Transverse colon (tissue), 4 donors: Measurements from ENCODE around the gene YTHDF1. TPM values are rescaled to one million over a fixed set of nuclear protein-coding genes. Genes with fewer than 3 reads are reported as not detected.

Source experiments
- DNase-seq: peaks from one replicate; pipeline ENCODE4 v3.0.0-alpha.2; 2019
- H3K27ac ChIP-seq, 4 donors: fragments of 200-600 bp; sonication (generic); 2 replicates each; pipeline ENCODE4 v1.5.1; 2016 to 2018; ENCODE audit warnings: inconsistent platforms in 4 of 4
- H3K27me3 ChIP-seq: fragments of 200-600 bp; sonication (generic); 2 replicates; pipeline ENCODE4 v1.5.1; 2017; ENCODE audit warnings: inconsistent platforms
- H3K36me3 ChIP-seq, 4 donors: fragments of 200-600 bp; sonication (generic); 2 replicates each; pipeline ENCODE4 v1.5.1; 2017 to 2019; ENCODE audit warnings: inconsistent platforms in 4 of 4
- H3K4me1 ChIP-seq, 4 donors: fragments of 200-600 bp; sonication (generic); 2 replicates each; pipeline ENCODE4 v1.5.1; 2017 to 2020; ENCODE audit warnings: inconsistent platforms in 4 of 4
- H3K4me3 ChIP-seq, 4 donors: fragments of 200-600 bp; sonication (generic); 1 replicate in 1 of 4; 2 replicates in 3 of 4; pipeline versions ENCODE4 v1.5.1 to v1.6.1; 2017 to 2019; ENCODE audit warnings: inconsistent platforms in 4 of 4
- H3K9me3 ChIP-seq, 2 donors: fragments of 200-600 bp; sonication (generic); 2 replicates each; pipeline ENCODE4 v1.5.1; 2017 to 2019; ENCODE audit warnings: inconsistent platforms in 2 of 2
- CTCF ChIP-seq, 5 experiments: fragments of 200-600 bp in 3 of 5; fragments of 450-650 bp in 2 of 5; sonication (generic) in 3 of 5; IDR thresholded peaks; 1 replicate in 2 of 5; 2 replicates in 3 of 5; pipeline ENCODE4 v1.5.1; 2016 to 2017; ENCODE audit warnings: antibody characterized with exemption in 5 of 5, inconsistent platforms in 3 of 5, mild to moderate bottlenecking in 2 of 5, moderate library complexity in 1 of 5
- EP300 ChIP-seq: sonication (generic); formaldehyde crosslinking; IDR thresholded peaks from one replicate; pipeline ENCODE4 v1.6.1; 2017; ENCODE audit warnings: antibody characterized with exemption, low read depth
- POLR2A ChIP-seq: fragments of 450-650 bp; IDR thresholded peaks from one replicate; pipeline ENCODE4 v1.6.1; 2016; ENCODE audit warnings: antibody characterized with exemption, mild to moderate bottlenecking, moderate library complexity
- POLR2AphosphoS5 ChIP-seq, 3 donors: sonication (generic); formaldehyde crosslinking; IDR thresholded peaks; one replicate each; pipeline ENCODE4 v1.6.1; 2016; ENCODE audit warnings: antibody characterized with exemption in 3 of 3
- WGBS, 2 donors: methylation state at CpG; one replicate each; pipeline ENCODE4 v1.1.5; 2018; ENCODE audit warnings: low coverage in 1 of 2; 5-methylcytosine and 5-hydroxymethylcytosine counted together
- in situ Hi-C, 4 donors: fragments of 200-750 bp; cut with MboI; loops; one replicate each; pipeline versions ENCODE4 v1.15.0 to v1.15.1; 2017; ENCODE audit warnings: low sequenced_read_pairs in 3 of 4, low pct_ligation_motif_present in 1 of 4, low pct_unique_long_range_greater_than_20kb in 1 of 4
- intact Hi-C: fragments of 100-400 bp; cut with DNase I; formaldehyde crosslinking; loops from one replicate; pipeline ENCODE4 v1.15.1; 2023; ENCODE audit warnings: low total_unique reads
- total RNA-seq, 4 donors: library from RNA; depleted of rRNA; stranded (reverse); fragments of >200 nt; gene quantifications; one replicate each; pipeline ENCODE4 v1.1.0, GENCODE V29; 2016

YTHDF1 gene
- total RNA-seq, 4 donors from 2014 or later = 29.4 to 35.2 (median 32.9) TPM

- WGBS, 2 donors = 40% methylated on average over 8 of the region's 8 CpGs; no CpG with 5 or more reads in 1 of the 2 donors
- intact Hi-C loops = no loop called here
- in situ Hi-C loops = no loop called here
- no peak overlapping the region for H3K27ac ChIP-seq
- no peak overlapping the region for H3K4me3 ChIP-seq
- H3K36me3 ChIP-seq = no peaks in the 10 kb centered on the region
- peaks cover 0 to 19% (median 15%) of the 10 kb centered on the region in 4 donors for H3K4me1 ChIP-seq
- peaks cover 49% of the 10 kb centered on the region for H3K27me3 ChIP-seq
- no peak for DNase-seq
- TF ChIP-seq POLR2AphosphoS5 (IDR thresholded peaks at IDR 0.05) (no peak), CTCF (IDR thresholded peaks at IDR 0.05) (no peak), EP300 (no peak), POLR2A (no peak)
- no peaks in the 10 kb centered on the region for H3K9me3 ChIP-seq
These were observed 33.5 kb downstream of the YTHDF1 start for GRCh38 chr20:63182425-63182824.

GRCh38 chr20:63181226-63181625 is 34.7 kb downstream of the YTHDF1 start:
- TF ChIP-seq POLR2A (no peak), POLR2AphosphoS5 (IDR thresholded peaks at IDR 0.05) (no peak), EP300 (no peak), CTCF (IDR thresholded peaks at IDR 0.05) (no peak)
- H3K4me1 ChIP-seq = peaks cover 0 to 25% (median 19%) of the 10 kb centered on the region in 4 donors

GRCh38 chr20:63180569-63181185 is 35.3 kb downstream of the YTHDF1 start:
- Histone ChIP-seq H3K36me3 (no peaks in the 10 kb centered on the region), H3K4me1 (peaks cover 0 to 25% (median 19%) of the 10 kb centered on the region in 4 donors), H3K27me3 (peaks cover 67% of the 10 kb centered on the region), H3K9me3 (no peaks in the 10 kb centered on the region), H3K4me3 (no peak overlapping the region), H3K27ac (no peak overlapping the region)
- 80% methylated on average over 11 of the region's 11 CpGs; no CpG with 5 or more reads in 1 of the 2 donors for WGBS, 2 donors
- no peak for DNase-seq
- in situ Hi-C loops = no loop called here
- no peak for TF ChIP-seq POLR2A
- TF ChIP-seq CTCF (IDR thresholded peaks at IDR 0.05) = no peak
- TF ChIP-seq EP300 = no peak
- no peak for TF ChIP-seq POLR2AphosphoS5 (IDR thresholded peaks at IDR 0.05)
- intact Hi-C loops = no loop called here

More at GRCh38 chr20:63181226-63181625, 34.7 kb downstream of the YTHDF1 start:
- Histone ChIP-seq H3K27me3 (peaks cover 61% of the 10 kb centered on the region), H3K27ac (no peak overlapping the region), H3K9me3 (no peaks in the 10 kb centered on the region), H3K4me3 (no peak overlapping the region), H3K36me3 (no peaks in the 10 kb centered on the region)
- DNase-seq = no peak
- intact Hi-C loops = no loop called here
- 48% methylated on average over 4 of the region's 4 CpGs; no CpG with 5 or more reads in 1 of the 2 donors for WGBS, 2 donors
- in situ Hi-C loops = no loop called here

GRCh38 chr20:63179687-63180568 is 36.0 kb downstream of the YTHDF1 start:
- Histone ChIP-seq H3K4me1 (peaks cover 0 to 32% (median 19%) of the 10 kb centered on the region in 4 donors), H3K36me3 (no peaks in the 10 kb centered on the region), H3K9me3 (no peaks in the 10 kb centered on the region), H3K4me3 (no peak overlapping the region), H3K27me3 (peaks cover 74% of the 10 kb centered on the region), H3K27ac (no peak overlapping the region)
- TF ChIP-seq POLR2A = no peak
- no peak for TF ChIP-seq POLR2AphosphoS5 (IDR thresholded peaks at IDR 0.05)
- in situ Hi-C loops = no loop called here
- no peak for DNase-seq
- WGBS, 2 donors = 33% methylated on average over 11 of the region's 14 CpGs; no CpG with 5 or more reads in 1 of the 2 donors
- intact Hi-C loops = loop anchor here (5.0 kb wide), 1 partner anchor 123 kb away; no protein-coding TSS in a partner anchor
